IMR-90 (cell line): ENCODE results near the gene AJUBA. TPM values are rescaled to one million over a fixed set of nuclear protein-coding genes. Genes with fewer than 3 reads are reported as not detected.

Experiments used
- ATAC-seq: fragments of 200-7000 bp; cut with Tn5 transposase; 2 replicates; pipeline ENCODE4 v1.9.1; 2020; ENCODE audit warnings: low read depth, mild to moderate bottlenecking, moderate library complexity
- BruUV-seq: library from RNA; stranded (reverse); fragments of 400-500 nt; replicated peaks from 2 replicates; lab custom pipeline; 2021; lab: Mats Ljungman, UMichigan
- CTCF ChIA-PET: fragments of 300-600 bp; formaldehyde crosslinking; extraction: SDS; loops from one replicate; lab custom pipeline; 2021; ENCODE audit warnings: antibody characterized with exemption; lab: Yijun Ruan, JAX
- POLR2A ChIA-PET: fragments of 300-600 bp; sonication (Branson Sonifier 250); formaldehyde crosslinking; loops from one replicate; lab custom pipeline; 2022; ENCODE audit warnings: antibody characterized with exemption; ENCODE audit not compliant: unreplicated experiment; lab: Charles Lee
- DNase-seq: peaks from one replicate; pipeline ENCODE4 v3.0.0; 2013
- H2AFZ ChIP-seq: replicated peaks from 2 replicates; pipeline ENCODE3; 2013; ENCODE audit warnings: low read length, mild to moderate bottlenecking; ENCODE audit not compliant: poor library complexity
- H2AK5ac ChIP-seq: 2 replicates; pipeline ENCODE4 v1.6.1; 2013; ENCODE audit warnings: low read depth, low read length, inconsistent platforms
- H2AK9ac ChIP-seq: replicated peaks from 2 replicates; pipeline ENCODE3; 2013; ENCODE audit warnings: mild to moderate bottlenecking, low read depth, low read length, moderate library complexity; ENCODE audit not compliant: poor library complexity
- H2BK120ac ChIP-seq: 2 replicates; pipeline ENCODE4 v1.6.1; 2013; ENCODE audit warnings: low read depth, low read length, inconsistent platforms
- H2BK15ac ChIP-seq: 3 replicates; pipeline ENCODE4 v1.6.1; 2013; ENCODE audit warnings: low read depth, low read length, inconsistent platforms
- H2BK20ac ChIP-seq: 2 replicates; pipeline ENCODE4 v1.6.1; 2013; ENCODE audit warnings: low read depth, mild to moderate bottlenecking, inconsistent platforms, low read length, moderate library complexity
- H2BK5ac ChIP-seq: 2 replicates; pipeline ENCODE4 v1.6.1; 2013; ENCODE audit warnings: mild to moderate bottlenecking, low read depth, low read length, inconsistent platforms; ENCODE audit not compliant: poor library complexity, severe bottlenecking
- H3K14ac ChIP-seq: replicated peaks from 2 replicates; pipeline ENCODE4 v1.6.1; 2013; ENCODE audit warnings: low read depth, low read length, inconsistent platforms
- H3K18ac ChIP-seq: 2 replicates; pipeline ENCODE4 v1.6.1; 2013; ENCODE audit warnings: low read depth, low read length, control low read depth
- H3K23ac ChIP-seq: 2 replicates; pipeline ENCODE4 v1.6.1; 2013; ENCODE audit warnings: low read depth, low read length, inconsistent platforms
- H3K27ac ChIP-seq: 2 replicates; pipeline ENCODE4 v1.5.1; 2013; ENCODE audit warnings: mild to moderate bottlenecking, control low read depth, low read length; ENCODE audit not compliant: insufficient read depth
- H3K27me3 ChIP-seq: 2 replicates; pipeline ENCODE4 v1.6.1; 2013; ENCODE audit warnings: low read length; ENCODE audit not compliant: control insufficient read depth, insufficient read depth
- H3K36me3 ChIP-seq: 2 replicates; pipeline ENCODE4 v1.6.1; 2013; ENCODE audit warnings: low read length, mixed read lengths; ENCODE audit not compliant: control insufficient read depth, insufficient read depth
- H3K4ac ChIP-seq: 2 replicates; pipeline ENCODE4 v1.6.1; 2013; ENCODE audit warnings: low read depth, low read length, inconsistent platforms
- H3K4me1 ChIP-seq: 2 replicates; pipeline ENCODE4 v1.6.1; 2013; ENCODE audit warnings: low read length, mixed read lengths; ENCODE audit not compliant: control insufficient read depth, insufficient read depth
- H3K4me2 ChIP-seq: 2 replicates; pipeline ENCODE4 v1.6.1; 2013; ENCODE audit warnings: low read depth, mild to moderate bottlenecking, control low read depth, low read length, moderate library complexity
- H3K4me3 ChIP-seq: 2 replicates; pipeline ENCODE4 v1.5.1; 2013; ENCODE audit warnings: low read depth, mild to moderate bottlenecking, control low read depth, low read length, moderate library complexity; ENCODE audit not compliant: insufficient read depth
- H3K56ac ChIP-seq: 2 replicates; pipeline ENCODE4 v1.6.1; 2013; ENCODE audit warnings: low read length, inconsistent platforms; ENCODE audit not compliant: insufficient read depth; ENCODE audit errors: extremely low read depth
- H3K79me1 ChIP-seq, 2 experiments: 2 replicates each; pipeline ENCODE4 v1.6.1; 2013; ENCODE audit warnings: low read length in 2 of 2, inconsistent platforms in 1 of 2, low read depth in 1 of 2
- H3K9ac ChIP-seq: 2 replicates; pipeline ENCODE4 v1.6.1; 2013; ENCODE audit warnings: low read depth, low read length, control low read depth
- H3K9me1 ChIP-seq: 2 replicates; pipeline ENCODE4 v1.6.1; 2013; ENCODE audit warnings: low read length, inconsistent platforms; ENCODE audit not compliant: insufficient read depth
- H3K9me3 ChIP-seq: 2 replicates; pipeline ENCODE4 v1.6.1; 2013; ENCODE audit warnings: low read length; ENCODE audit not compliant: control insufficient read depth, insufficient read depth
- H4K20me1 ChIP-seq: 2 replicates; pipeline ENCODE4 v1.6.1; 2013; ENCODE audit warnings: low read length, inconsistent platforms; ENCODE audit not compliant: insufficient read depth
- H4K5ac ChIP-seq: 2 replicates; pipeline ENCODE4 v1.6.1; 2013; ENCODE audit warnings: mild to moderate bottlenecking, low read depth, low read length, control low read depth
- H4K8ac ChIP-seq, 2 experiments: 2 replicates each; pipeline ENCODE4 v1.6.1; 2013; ENCODE audit warnings: low read depth in 2 of 2, low read length in 2 of 2, control low read depth in 1 of 2, inconsistent platforms in 1 of 2
- H4K91ac ChIP-seq: 2 replicates; pipeline ENCODE4 v1.6.1; 2013; ENCODE audit warnings: low read depth, low read length, inconsistent platforms; ENCODE audit not compliant: insufficient read depth
- ELK1 ChIP-seq: fragments of 150-350 bp; IDR thresholded peaks from 2 replicates; pipeline ENCODE4 v1.6.1; 2016; ENCODE audit warnings: low read depth, mild to moderate bottlenecking, low read length, moderate library complexity, borderline replicate concordance
- FOS ChIP-seq: fragments of 150-350 bp; IDR thresholded peaks from 2 replicates; pipeline ENCODE4 v1.6.1; 2016; ENCODE audit warnings: low read depth, low read length
- WGBS, 2 experiments: methylation state at CpG; one replicate each; pipeline versions ENCODE4 v1.1.5 to v1.1.7; 2013; ENCODE audit warnings: missing lambda C conversion rate in 2 of 2; ENCODE audit not compliant: insufficient read length in 1 of 2; ENCODE audit errors: extremely low coverage in 2 of 2; 5-methylcytosine and 5-hydroxymethylcytosine counted together
- dilution Hi-C: fragments of 300-500 bp; cut with HindIII; formaldehyde crosslinking; loops from one replicate; pipeline ENCODE4 v1.14.3; 2018; ENCODE audit warnings: low sequenced_read_pairs; ENCODE audit not compliant: unreplicated experiment
- in situ Hi-C: fragments of 300-500 bp; cut with MboI; formaldehyde crosslinking; loops from 3 replicates; pipeline ENCODE4 v1.14.3; 2019; ENCODE audit warnings: low sequenced_read_pairs, inconsistent platforms, mixed read lengths
- intact Hi-C: fragments of 100-400 bp; cut with micrococcal nuclease; formaldehyde crosslinking; loops from 2 replicates; pipeline ENCODE4 v1.10.0; 2022
- polyA plus RNA-seq, 3 experiments: library from polyadenylated mRNA; depleted of rRNA; stranded (reverse); fragments of >200 nt; gene quantifications; 2 replicates each; pipeline ENCODE4 v1.2.3, GENCODE V29; 2012; ENCODE audit warnings: low replicate concordance in 1 of 3
- total RNA-seq: library from RNA; depleted of rRNA; stranded (reverse); fragments of >200 nt; gene quantifications from 2 replicates; pipeline ENCODE4 v1.2.3, GENCODE V29; 2012

Gene AJUBA
- total and polyA plus RNA-seq, 2 of the 4 experiments (the other 2 are of a cell fraction): 46.4 to 67.6 TPM

GRCh38 chr14:22977684-22978486, 4.5 kb downstream of the AJUBA start:
- peak overlapping the region; percentile 86 for H2BK5ac ChIP-seq
- no TSS peak for BruUV-seq
- H3K36me3 ChIP-seq: peaks cover 42% of the 10 kb centered on the region
- H3K79me1 ChIP-seq: peaks cover 35 to 72% of the 10 kb centered on the region in 2 experiments
- H2BK15ac ChIP-seq: peak overlapping the region; percentile 85; the same call in 2 of the 3 replicates
- intact Hi-C loops: no loop called here
- H3K56ac ChIP-seq: peak overlapping the region; percentile 88
- TF ChIP-seq ELK1 (no peak), FOS (peak; percentile 31; the same call in 1 of the 2 replicates)
- in situ Hi-C loops: no loop called here
- peaks cover 5% of the 10 kb centered on the region; the same call in 1 of the 2 replicates for H3K9me1 ChIP-seq
- H3K9me3 ChIP-seq: no peaks in the 10 kb centered on the region
- peak overlapping the region; percentile 96 for H3K23ac ChIP-seq
- DNase-seq: peak; percentile 67
- peak overlapping the region; percentile 79 for H4K5ac ChIP-seq
- peak overlapping the region; percentile 94 for H2AK9ac ChIP-seq
- peak overlapping the region; percentile 92 for H3K4me2 ChIP-seq
- peak overlapping the region; percentile 96 for H4K91ac ChIP-seq
- H3K4me1 ChIP-seq: peaks cover 41% of the 10 kb centered on the region
- peak overlapping the region; percentile 71 for H2BK20ac ChIP-seq
- peak overlapping the region; percentile 64 for H2AFZ ChIP-seq
- peaks cover 38% of the 10 kb centered on the region for H4K20me1 ChIP-seq
- peak overlapping the region; percentile 90 for H3K18ac ChIP-seq
- peak overlapping the region; percentile 97 for H3K27ac ChIP-seq
- H3K9ac ChIP-seq: peak overlapping the region; percentile 71
- H3K4me3 ChIP-seq: peak overlapping the region; percentile 7; the same call in 1 of the 2 replicates
- CTCF ChIA-PET: interaction anchor here (0.7 to 1.8 kb wide), 7 partner anchors 8 to 143 kb away, joined by 3 to 12 read pairs (median 4); no protein-coding TSS in a partner anchor
- POLR2A ChIA-PET: interaction anchor here (0.5 to 1.4 kb wide), 7 partner anchors 9 to 342 kb away, joined by 3 to 12 read pairs (median 3); no protein-coding TSS in a partner anchor
- H2BK120ac ChIP-seq: peak overlapping the region; percentile 89
- H3K4ac ChIP-seq: peak overlapping the region; percentile 96
- H4K8ac ChIP-seq: peak overlapping the region; percentile 84 to 89
- WGBS, 2 experiments: 0% methylated on average over 1 of the region's 8 CpGs; no CpG with 5 or more reads in 1 of the 2 experiments
- ATAC-seq: peak; percentile 38
- H3K14ac ChIP-seq: peak overlapping the region; percentile 91
- H3K27me3 ChIP-seq: no peaks in the 10 kb centered on the region
- H2AK5ac ChIP-seq: peak overlapping the region; percentile 97
- dilution Hi-C loops: no loop called here
